ENCODE measurements around the gene KANTR. TPM values are rescaled to one million over a fixed set of nuclear protein-coding genes. Genes with fewer than 3 reads are reported as not detected.

Gene KANTR
- total RNA-seq, 1 experiment from 2014 or later: 3.4 TPM

GRCh38 chrX:53114864-53115549 is 21.1 kb downstream of the KANTR start:
- no peak overlapping the region for H3K4me3 Mint-ChIP-seq (ENCODE audit: unreplicated experiment)
- no peaks in the 10 kb centered on the region for H3K9me3 Mint-ChIP-seq (ENCODE audit: unreplicated experiment)
- no peak for TF ChIP-seq CTCF (IDR thresholded peaks at IDR 0.05; ENCODE audit: unreplicated experiment)
- H3K27ac Mint-ChIP-seq (ENCODE audit: low read depth, unreplicated experiment): no peak overlapping the region
- intact Hi-C loops (cut with micrococcal nuclease): no loop called here
- POLR2A ChIA-PET: no interaction called here
- CTCF ChIA-PET: no interaction called here
- peaks cover 19% of the 10 kb centered on the region for H3K36me3 Mint-ChIP-seq (ENCODE audit: insufficient read depth, unreplicated experiment)
- BruUV-seq (replicated peaks): no TSS peak
- DNase-seq (ENCODE audit: unreplicated experiment): no peak
- no peaks in the 10 kb centered on the region for H3K4me1 Mint-ChIP-seq (ENCODE audit: insufficient read depth, unreplicated experiment)
- H3K27me3 Mint-ChIP-seq (ENCODE audit: insufficient read depth, unreplicated experiment): peaks cover 69% of the 10 kb centered on the region

- intact Hi-C loops (cut with micrococcal nuclease): no loop called here
- no peak overlapping the region for H3K27ac Mint-ChIP-seq (ENCODE audit: low read depth, unreplicated experiment)
- peaks cover 64% of the 10 kb centered on the region for H3K27me3 Mint-ChIP-seq (ENCODE audit: insufficient read depth, unreplicated experiment)
- H3K36me3 Mint-ChIP-seq (ENCODE audit: insufficient read depth, unreplicated experiment): peaks cover 19% of the 10 kb centered on the region
- no peaks in the 10 kb centered on the region for H3K4me1 Mint-ChIP-seq (ENCODE audit: insufficient read depth, unreplicated experiment)
- ChIA-PET POLR2A (no interaction called here), CTCF (no interaction called here)
- no TSS peak for BruUV-seq (replicated peaks)
- no peak overlapping the region for H3K4me3 Mint-ChIP-seq (ENCODE audit: unreplicated experiment)
- DNase-seq (ENCODE audit: unreplicated experiment): no peak
- no peak for TF ChIP-seq CTCF (IDR thresholded peaks at IDR 0.05; ENCODE audit: unreplicated experiment)
- H3K9me3 Mint-ChIP-seq (ENCODE audit: unreplicated experiment): no peaks in the 10 kb centered on the region
Measured at GRCh38 chrX:53115550-53115874, 21.6 kb downstream of the KANTR start.

GRCh38 chrX:53116101-53116500 is 22.2 kb downstream of the KANTR start:
- Mint-ChIP-seq H3K27ac (ENCODE audit: low read depth, unreplicated experiment) (no peak overlapping the region), H3K4me3 (ENCODE audit: unreplicated experiment) (no peak overlapping the region), H3K27me3 (ENCODE audit: insufficient read depth, unreplicated experiment) (peaks cover 67% of the 10 kb centered on the region), H3K4me1 (ENCODE audit: insufficient read depth, unreplicated experiment) (no peaks in the 10 kb centered on the region), H3K36me3 (ENCODE audit: insufficient read depth, unreplicated experiment) (peaks cover 19% of the 10 kb centered on the region), H3K9me3 (ENCODE audit: unreplicated experiment) (no peaks in the 10 kb centered on the region)
- TF ChIP-seq CTCF (IDR thresholded peaks at IDR 0.05; ENCODE audit: unreplicated experiment): no peak
- BruUV-seq (replicated peaks): no TSS peak
- ChIA-PET POLR2A (no interaction called here), CTCF (no interaction called here)
- DNase-seq (ENCODE audit: unreplicated experiment): no peak
- intact Hi-C loops (cut with micrococcal nuclease): no loop called here

GRCh38 chrX:53122013-53122412 is 28.1 kb downstream of the KANTR start:
- peaks cover 77% of the 10 kb centered on the region for H3K27me3 Mint-ChIP-seq (ENCODE audit: insufficient read depth, unreplicated experiment)
- DNase-seq (ENCODE audit: unreplicated experiment): no peak
- POLR2A ChIA-PET: no interaction called here
- H3K4me1 Mint-ChIP-seq (ENCODE audit: insufficient read depth, unreplicated experiment): no peaks in the 10 kb centered on the region
- H3K36me3 Mint-ChIP-seq (ENCODE audit: insufficient read depth, unreplicated experiment): no peaks in the 10 kb centered on the region
- H3K9me3 Mint-ChIP-seq (ENCODE audit: unreplicated experiment): peaks cover 12% of the 10 kb centered on the region
- CTCF ChIA-PET: no interaction called here
- H3K27ac Mint-ChIP-seq (ENCODE audit: low read depth, unreplicated experiment): no peak overlapping the region
- no TSS peak for BruUV-seq (replicated peaks)
- TF ChIP-seq CTCF (IDR thresholded peaks at IDR 0.05; ENCODE audit: unreplicated experiment): no peak
- no peak overlapping the region for H3K4me3 Mint-ChIP-seq (ENCODE audit: unreplicated experiment)
- intact Hi-C loops (cut with micrococcal nuclease): no loop called here

Measured in MCF 10A (cell line).